Stimulated activated CD4-positive, alpha-beta T cell treated with anti-CD3 and anti-CD28 coated beads, Interleukin-12 subunit alpha, Interleukin-12 subunit beta, amount 100 ng/mL, for 24 hours (primary cell): ENCODE results near the gene DMD.
"Not testable (repeated sequence)": the region's sequence is repeated elsewhere in the genome, so short reads cannot be mapped to it uniquely, and the experiment has no call there.

ENCODE experiments used
- DNase-seq, 2 experiments: peaks; one replicate each; pipeline ENCODE4 v3.0.0-alpha.2; 2020; ENCODE audit warnings: low read depth in 2 of 2

Gene DMD

DNA sequence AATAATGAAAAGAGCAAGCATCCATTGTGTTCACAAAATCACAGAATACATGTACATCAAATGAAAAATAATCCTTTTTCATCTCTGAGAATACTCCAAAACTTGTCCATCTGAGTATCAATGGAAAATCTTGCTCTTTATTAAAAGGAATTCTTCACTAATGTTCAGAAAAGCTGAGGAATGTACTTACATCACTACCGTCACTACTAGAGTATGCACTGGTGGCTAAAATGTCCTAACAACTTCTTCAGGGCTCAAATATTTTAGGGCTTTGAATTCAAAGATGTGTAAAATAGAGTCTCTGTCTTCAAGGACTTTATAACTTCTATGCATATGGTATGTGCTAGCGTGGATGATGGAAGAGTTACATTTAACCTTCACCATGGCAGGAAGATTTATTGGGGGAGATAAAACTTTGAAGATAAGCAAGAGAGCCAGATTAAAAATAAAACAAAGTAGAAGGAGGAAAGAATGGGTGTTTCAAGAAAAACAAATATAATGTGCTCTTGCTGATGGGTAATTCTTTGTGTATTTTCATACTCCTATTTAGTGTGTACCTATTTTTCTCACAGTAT, 55.1 kb downstream of the DMD start:
- no peak for DNase-seq

GRCh38 chrX:33149580-33149979, 61.8 kb downstream of the DMD start:
- no peak for DNase-seq

- no peak for DNase-seq
These were observed 62.3 kb downstream of the DMD start for GRCh38 chrX:33149085-33149484.

DNA sequence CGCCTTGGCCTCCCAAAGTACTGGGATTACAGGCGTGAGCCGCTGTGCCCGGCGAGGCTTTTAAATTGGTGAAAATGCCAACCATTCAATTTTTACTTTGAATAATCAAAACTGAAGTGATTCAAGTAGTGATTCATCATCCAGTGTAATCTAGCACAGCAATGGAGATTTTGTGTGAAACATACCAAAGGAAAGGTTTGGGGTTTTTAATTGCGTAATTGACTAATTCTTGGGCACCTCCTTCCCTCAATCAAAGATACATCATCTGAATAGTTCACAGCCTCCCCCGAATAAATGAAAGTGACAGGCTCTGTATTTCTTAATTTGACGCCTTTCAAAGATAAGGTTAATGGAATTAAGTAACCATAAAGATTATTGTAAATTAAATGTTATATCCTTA, 69.0 kb downstream of the DMD start:
- no peak for DNase-seq

GRCh38 chrX:33138677-33139249, 72.6 kb downstream of the DMD start:
- no peak for DNase-seq

DNA sequence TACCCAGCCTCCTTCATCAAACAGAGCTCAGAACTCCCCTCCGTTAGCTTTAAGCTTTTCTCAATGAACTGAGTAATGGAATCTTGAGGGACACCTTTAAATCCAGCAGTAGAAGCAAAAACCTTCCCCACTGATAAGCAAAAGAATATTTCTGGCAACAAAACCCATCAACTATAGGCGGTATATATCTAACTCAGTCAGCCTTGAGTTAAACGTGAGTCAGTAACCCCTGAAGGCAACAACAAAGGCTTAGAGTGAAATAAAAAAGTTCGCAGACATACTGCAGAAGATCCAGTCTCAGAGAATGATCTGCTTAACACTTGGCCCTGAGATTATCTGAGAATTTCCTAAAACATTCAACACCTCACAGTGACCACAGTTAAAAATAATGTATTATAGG, 77.2 kb downstream of the DMD start:
- DNase-seq, result no peak

- no peak for DNase-seq
These were observed 78.0 kb downstream of the DMD start for GRCh38 chrX:33133320-33133719.

DNA sequence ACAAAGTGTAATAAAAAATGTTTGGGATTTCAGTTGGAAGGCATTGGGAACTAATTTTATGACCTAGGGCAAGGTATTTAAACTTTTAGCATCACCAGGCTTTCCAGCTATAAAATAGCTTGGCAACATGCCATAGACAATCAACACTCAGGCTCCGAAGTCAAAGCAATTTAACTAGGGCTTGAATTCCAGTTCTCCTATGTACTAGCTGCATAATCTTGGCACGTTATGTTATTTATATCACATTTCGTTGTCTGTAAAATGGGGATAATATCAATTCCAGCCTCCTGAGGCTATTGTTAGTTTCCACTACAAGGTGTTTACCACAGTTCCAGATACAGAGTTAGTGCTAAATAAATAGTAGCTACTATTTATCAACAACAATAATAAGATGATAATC, 78.8 kb downstream of the DMD start:
- DNase-seq, result no peak

DNA sequence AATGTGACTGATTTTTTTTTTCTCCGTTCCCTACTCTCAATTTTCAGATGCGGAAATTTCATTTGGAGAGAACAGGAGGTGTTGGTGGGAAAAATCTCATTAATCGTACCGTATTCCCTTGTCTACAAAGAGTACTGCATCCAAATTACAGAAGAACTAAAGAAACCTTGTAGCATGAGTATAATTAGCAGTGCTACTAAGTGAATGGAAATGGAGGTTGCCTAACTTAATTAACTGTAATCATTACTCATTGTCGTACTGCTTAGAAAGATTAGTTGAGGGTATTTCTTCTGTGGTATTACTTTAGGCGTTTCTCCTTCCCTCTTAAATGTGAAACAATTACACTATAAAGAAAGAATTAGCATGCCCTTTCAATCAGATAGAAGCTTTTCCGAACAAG, 81.7 kb downstream of the DMD start:
- DNase-seq, result no peak

- DNase-seq, result no peak
These were observed 83.1 kb downstream of the DMD start for GRCh38 chrX:33128048-33128805.

GRCh38 chrX:33126469-33126868, 84.9 kb downstream of the DMD start:
- DNase-seq, result no peak

- DNase-seq, result no peak
These were observed 101.5 kb downstream of the DMD start for GRCh38 chrX:33109858-33110257.

GRCh38 chrX:33106737-33107136, 104.6 kb downstream of the DMD start:
- DNase-seq, result no peak

DNA sequence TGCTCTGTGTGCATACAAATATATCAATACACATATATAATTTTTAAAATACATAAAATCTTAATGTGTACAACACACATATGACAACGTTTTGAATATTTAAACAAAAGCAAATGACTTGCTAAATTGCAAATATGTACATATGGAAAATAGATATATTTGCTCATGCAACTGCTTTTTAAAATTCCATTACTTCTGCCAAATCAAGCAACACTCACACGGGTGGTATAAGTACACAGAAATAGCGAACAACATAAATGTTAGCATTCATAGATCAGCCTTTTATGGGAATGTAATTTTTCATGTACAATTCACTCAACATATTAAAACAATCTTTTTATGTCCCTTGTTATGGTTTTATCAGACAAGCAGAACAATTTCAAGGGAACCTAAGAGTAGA, 116.3 kb downstream of the DMD start:
- DNase-seq, result no peak

DNA sequence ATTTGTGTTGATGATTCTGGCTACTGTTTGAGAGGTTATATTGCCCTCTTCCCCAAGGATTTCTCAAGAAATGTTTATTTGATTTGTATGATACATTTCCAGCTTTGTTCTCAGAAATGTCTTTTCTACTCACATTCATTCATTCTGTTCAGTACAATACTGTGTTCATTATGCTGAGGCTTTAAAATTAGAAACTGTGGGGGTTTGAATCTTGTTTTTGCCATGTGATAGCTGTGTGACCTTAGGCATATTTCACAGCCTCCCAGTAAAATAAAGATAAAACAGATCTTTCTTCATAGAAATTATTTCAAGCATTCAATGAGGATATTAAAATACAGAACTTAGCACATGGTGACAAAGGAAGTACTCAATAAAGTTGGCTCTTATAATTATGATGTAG, 123.9 kb downstream of the DMD start:
- DNase-seq, result no peak

GRCh38 chrX:33086886-33087285, 124.5 kb downstream of the DMD start:
- DNase-seq, result no peak

GRCh38 chrX:33082371-33082770, 129.0 kb downstream of the DMD start:
- DNase-seq, result no peak

DNA sequence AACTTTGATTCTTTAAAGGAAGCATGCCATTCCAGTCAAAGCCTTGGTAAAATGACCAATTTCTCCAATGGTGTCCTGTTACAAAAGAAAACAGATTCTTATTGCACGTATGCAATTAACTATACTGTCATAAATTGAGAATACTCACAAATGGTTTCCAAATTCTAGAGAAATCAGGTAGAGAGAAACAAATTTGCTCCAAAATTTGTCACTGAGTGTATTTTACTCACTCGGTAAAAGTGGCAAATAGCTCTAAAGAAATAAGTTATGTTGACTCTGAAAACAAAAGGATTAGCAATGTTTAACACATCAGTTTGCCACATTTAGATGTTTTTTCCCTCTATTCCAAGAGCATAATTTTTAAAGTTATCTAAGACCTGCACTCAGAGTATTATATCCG, 133.1 kb downstream of the DMD start:
- no peak for DNase-seq

GRCh38 chrX:33073660-33074059, 137.7 kb downstream of the DMD start:
- DNase-seq, result not testable (repeated sequence)

DNA sequence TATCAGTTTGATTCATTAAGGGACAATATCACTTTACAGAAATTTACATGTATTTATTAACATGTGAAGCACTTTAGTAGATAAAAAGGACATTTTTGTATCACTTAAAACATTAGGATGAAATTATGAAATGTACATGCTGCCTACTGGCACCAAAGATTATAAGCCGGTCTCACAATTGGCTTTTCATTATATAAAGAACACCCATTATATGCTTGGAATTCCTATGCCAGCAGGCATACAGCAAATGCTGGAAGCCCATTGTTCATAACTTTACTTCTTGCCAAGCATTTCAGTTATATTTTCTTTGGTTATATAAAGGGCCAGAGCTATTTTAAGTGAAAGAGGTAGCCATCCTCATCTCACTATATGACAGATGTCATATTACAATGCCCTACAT, 145.9 kb downstream of the DMD start:
- DNase-seq, result no peak

- no peak for DNase-seq
These were observed 149.3 kb downstream of the DMD start for GRCh38 chrX:33062041-33062440.

DNA sequence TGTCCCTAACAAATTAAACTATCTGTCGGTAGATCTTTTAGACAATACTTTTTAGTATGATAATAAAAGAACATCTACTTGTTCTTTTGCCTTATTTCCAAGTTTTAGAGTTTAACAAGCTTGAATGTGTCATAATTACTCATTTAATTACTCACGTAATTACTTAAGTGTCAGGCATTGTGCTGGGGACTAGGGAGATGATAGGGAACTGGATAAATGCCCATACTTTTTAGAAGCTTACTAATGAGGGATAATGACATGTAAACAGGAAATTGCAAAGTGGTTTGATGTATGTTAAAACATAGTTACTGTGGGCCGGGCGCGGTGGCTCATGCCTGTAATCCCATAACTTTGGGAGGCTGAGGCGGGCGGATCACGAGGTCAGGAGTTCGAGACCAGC, 158.3 kb downstream of the DMD start:
- DNase-seq, result no peak

GRCh38 chrX:33045882-33046281, 165.5 kb downstream of the DMD start:
- no peak for DNase-seq

GRCh38 chrX:33045245-33045644, 166.1 kb downstream of the DMD start:
- DNase-seq, result no peak
